ENCODE measurements around the gene TRIM41. TPM values are rescaled to one million over a fixed set of nuclear protein-coding genes. Genes with fewer than 3 reads are reported as not detected.

Gene TRIM41
- total and polyA plus RNA-seq, 2 donors: 8.8 to 20.6 TPM

DNA sequence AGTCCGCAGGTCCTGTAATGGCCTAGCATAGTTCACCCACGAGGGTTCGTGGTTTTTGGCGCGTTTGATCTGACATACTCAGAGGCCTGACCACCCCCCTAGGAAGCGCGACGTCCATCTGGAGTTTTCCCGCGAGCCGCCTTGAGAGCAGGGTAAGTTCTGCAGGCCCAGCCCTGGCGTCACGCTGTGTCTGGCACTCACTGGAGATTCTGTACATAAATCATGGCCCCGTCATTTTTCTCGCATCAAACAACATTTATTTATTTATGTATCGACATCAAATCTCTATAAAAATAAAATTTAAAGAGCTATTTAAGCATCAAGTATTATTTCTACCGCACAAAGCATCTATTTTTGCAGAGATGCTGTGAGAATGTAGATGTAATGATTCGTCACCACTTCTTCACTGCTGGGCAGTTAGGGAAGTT is 437 bp upstream of the TRIM41 start:
- no peaks in the 10 kb centered on the region for H3K4me1 ChIP-seq (ENCODE audit: insufficient read depth)
- no peak for DNase-seq (ENCODE audit: extremely low spot score)
- peak overlapping the region; percentile 96 for H3K27ac ChIP-seq (ENCODE audit: low read depth)
- WGBS: under 1% methylated on average over 18 of the region's 18 CpGs
- peak overlapping the region; percentile 60 for H3K4me3 ChIP-seq (ENCODE audit: low read depth, low read length)
- H3K36me3 ChIP-seq (ENCODE audit: insufficient read depth): no peaks in the 10 kb centered on the region

DNA sequence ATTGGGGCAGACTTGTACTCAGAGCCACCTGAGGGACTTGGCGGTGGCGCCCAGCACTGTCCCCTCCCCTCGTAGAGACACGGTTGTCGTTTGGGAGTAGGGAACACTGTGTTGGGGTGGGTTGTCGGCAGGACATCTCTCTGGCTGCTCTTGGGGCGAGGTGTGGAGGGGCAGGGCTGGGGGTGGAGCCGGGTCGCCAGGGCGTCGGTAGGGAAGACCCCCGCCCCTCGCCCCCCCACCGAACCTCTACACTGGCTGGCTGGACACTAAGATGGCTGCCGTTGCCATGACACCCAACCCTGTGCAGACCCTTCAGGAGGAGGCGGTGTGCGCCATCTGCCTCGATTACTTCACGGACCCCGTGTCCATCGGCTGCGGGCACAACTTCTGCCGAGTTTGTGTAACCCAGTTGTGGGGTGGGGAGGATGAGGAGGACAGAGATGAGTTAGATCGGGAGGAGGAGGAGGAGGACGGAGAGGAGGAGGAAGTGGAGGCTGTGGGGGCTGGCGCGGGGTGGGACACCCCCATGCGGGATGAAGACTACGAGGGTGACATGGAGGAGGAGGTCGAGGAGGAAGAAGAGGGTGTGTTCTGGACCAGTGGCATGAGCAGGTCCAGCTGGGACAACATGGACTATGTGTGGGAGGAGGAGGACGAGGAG is 778 bp downstream of the TRIM41 start:
- 1% methylated on average over 31 of the region's 31 CpGs for WGBS
- Histone ChIP-seq H3K36me3 (ENCODE audit: insufficient read depth) (no peaks in the 10 kb centered on the region), H3K4me3 (ENCODE audit: low read depth, low read length) (peak overlapping the region; percentile 60), H3K27ac (ENCODE audit: low read depth) (peak overlapping the region; percentile 81), H3K4me1 (ENCODE audit: insufficient read depth) (no peaks in the 10 kb centered on the region)
- no peak for DNase-seq (ENCODE audit: extremely low spot score)

DNA sequence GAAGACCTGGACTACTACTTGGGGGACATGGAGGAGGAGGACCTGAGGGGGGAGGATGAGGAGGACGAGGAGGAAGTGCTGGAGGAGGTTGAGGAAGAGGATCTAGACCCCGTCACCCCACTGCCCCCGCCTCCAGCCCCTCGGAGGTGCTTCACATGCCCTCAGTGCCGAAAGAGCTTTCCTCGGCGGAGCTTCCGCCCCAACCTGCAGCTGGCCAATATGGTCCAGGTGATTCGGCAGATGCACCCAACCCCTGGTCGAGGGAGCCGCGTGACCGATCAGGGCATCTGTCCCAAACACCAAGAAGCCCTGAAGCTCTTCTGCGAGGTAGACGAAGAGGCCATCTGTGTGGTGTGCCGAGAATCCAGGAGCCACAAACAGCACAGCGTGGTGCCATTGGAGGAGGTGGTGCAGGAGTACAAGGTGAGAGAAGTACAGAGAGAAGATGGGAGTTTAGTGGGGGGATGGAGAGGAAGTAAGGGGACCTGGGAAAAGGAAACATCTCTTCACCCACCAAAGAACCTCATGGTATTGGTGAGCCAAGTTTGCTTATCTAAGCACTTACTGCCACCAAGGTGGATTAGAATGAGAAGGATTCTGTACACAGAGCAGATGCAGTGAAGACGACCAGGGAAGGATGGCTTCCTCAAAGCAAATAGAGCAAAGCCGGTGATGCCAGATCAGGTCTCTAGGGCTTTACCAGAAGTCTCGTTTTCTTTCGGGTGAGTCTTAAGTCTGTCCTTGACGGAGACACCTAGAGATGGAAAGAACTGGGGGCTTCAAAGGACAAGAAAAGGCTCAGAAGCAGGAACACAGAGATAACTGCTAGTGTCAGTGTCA is 1.5 kb downstream of the TRIM41 start:
- peak overlapping the region; percentile 60 for H3K4me3 ChIP-seq (ENCODE audit: low read depth, low read length)
- no peak overlapping the region for H3K27ac ChIP-seq (ENCODE audit: low read depth)
- H3K4me1 ChIP-seq (ENCODE audit: insufficient read depth): no peaks in the 10 kb centered on the region
- no peaks in the 10 kb centered on the region for H3K36me3 ChIP-seq (ENCODE audit: insufficient read depth)
- WGBS: 69% methylated on average over 22 of the region's 22 CpGs
- DNase-seq (ENCODE audit: extremely low spot score): no peak

GRCh38 chr5:181229996-181230395 is 6.9 kb downstream of the TRIM41 start:
- Histone ChIP-seq H3K36me3 (ENCODE audit: insufficient read depth) (no peaks in the 10 kb centered on the region), H3K4me1 (ENCODE audit: insufficient read depth) (no peaks in the 10 kb centered on the region), H3K4me3 (ENCODE audit: low read depth, low read length) (no peak overlapping the region), H3K27ac (ENCODE audit: low read depth) (no peak overlapping the region)
- DNase-seq (ENCODE audit: extremely low spot score): no peak
- WGBS: 95% methylated on average over 13 of the region's 13 CpGs

DNA sequence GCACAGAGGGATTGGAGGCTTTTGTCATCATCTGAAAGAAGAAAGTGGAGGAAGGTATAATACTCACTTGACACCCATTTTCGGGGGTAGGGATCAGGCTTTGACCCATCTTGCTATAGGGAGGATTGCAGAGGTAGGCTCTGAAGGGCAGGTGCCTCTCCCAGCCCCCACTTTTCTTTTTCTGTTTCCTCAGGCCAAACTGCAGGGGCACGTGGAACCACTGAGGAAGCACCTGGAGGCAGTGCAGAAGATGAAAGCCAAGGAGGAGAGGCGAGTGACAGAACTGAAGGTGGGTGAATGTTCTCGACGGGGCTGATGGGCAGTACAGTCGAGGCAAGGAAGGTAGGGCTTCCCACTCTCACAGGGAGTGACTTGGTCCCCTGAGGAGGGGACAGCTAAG is 7.5 kb downstream of the TRIM41 start:
- H3K36me3 ChIP-seq (ENCODE audit: insufficient read depth): no peaks in the 10 kb centered on the region
- WGBS: 89% methylated on average over 6 of the region's 6 CpGs
- DNase-seq (ENCODE audit: extremely low spot score): no peak

DNA sequence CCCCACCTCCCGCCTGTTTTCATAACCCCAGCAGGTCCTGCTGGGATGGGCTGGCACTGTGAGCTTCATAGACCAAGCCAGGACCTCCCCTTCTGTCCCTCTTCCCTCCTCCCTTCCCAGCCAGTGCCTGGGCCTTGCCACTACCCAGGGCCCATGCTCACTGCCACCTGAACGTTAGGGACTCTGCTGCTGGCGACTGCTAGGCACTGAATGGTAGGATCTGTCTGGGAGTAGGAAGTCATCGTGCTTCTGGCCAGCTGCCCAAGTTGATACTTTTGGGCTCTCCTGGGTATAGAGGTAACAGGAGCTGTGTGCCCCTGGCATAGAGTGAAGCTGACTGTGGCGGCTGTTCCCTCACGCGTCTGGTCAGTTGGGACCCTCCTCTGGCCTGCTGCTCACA is 8.4 kb downstream of the TRIM41 start:
- DNase-seq (ENCODE audit: extremely low spot score): no peak
- WGBS: 92% methylated on average over 7 of the region's 7 CpGs
- Histone ChIP-seq H3K27ac (ENCODE audit: low read depth) (no peak overlapping the region), H3K4me1 (ENCODE audit: insufficient read depth) (no peaks in the 10 kb centered on the region), H3K4me3 (ENCODE audit: low read depth, low read length) (no peak overlapping the region), H3K36me3 (ENCODE audit: insufficient read depth) (no peaks in the 10 kb centered on the region)

More for the DNA sequence above, 7.5 kb downstream of the TRIM41 start:
- Histone ChIP-seq H3K4me1 (ENCODE audit: insufficient read depth) (no peaks in the 10 kb centered on the region), H3K27ac (ENCODE audit: low read depth) (no peak overlapping the region), H3K4me3 (ENCODE audit: low read depth, low read length) (no peak overlapping the region)

DNA sequence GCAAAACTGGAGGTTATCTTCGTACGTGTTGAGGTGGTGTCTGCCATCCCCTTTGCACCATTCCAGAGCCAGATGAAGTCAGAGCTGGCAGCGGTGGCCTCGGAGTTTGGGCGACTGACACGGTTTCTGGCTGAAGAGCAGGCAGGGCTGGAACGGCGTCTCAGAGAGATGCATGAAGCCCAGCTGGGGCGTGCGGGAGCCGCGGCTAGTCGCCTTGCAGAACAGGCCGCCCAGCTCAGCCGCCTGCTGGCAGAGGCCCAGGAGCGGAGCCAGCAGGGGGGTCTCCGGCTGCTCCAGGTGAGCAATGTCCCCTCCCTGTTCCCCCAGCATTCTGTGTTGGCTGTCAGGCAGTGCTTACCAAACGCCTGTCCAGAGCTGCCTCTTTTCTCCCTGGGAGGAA is 9.5 kb downstream of the TRIM41 start:
- DNase-seq (ENCODE audit: extremely low spot score): no peak
- no peak overlapping the region for H3K27ac ChIP-seq (ENCODE audit: low read depth)
- no peak overlapping the region for H3K4me3 ChIP-seq (ENCODE audit: low read depth, low read length)
- H3K36me3 ChIP-seq (ENCODE audit: insufficient read depth): no peaks in the 10 kb centered on the region
- H3K4me1 ChIP-seq (ENCODE audit: insufficient read depth): no peaks in the 10 kb centered on the region
- 82% methylated on average over 18 of the region's 18 CpGs for WGBS

DNA sequence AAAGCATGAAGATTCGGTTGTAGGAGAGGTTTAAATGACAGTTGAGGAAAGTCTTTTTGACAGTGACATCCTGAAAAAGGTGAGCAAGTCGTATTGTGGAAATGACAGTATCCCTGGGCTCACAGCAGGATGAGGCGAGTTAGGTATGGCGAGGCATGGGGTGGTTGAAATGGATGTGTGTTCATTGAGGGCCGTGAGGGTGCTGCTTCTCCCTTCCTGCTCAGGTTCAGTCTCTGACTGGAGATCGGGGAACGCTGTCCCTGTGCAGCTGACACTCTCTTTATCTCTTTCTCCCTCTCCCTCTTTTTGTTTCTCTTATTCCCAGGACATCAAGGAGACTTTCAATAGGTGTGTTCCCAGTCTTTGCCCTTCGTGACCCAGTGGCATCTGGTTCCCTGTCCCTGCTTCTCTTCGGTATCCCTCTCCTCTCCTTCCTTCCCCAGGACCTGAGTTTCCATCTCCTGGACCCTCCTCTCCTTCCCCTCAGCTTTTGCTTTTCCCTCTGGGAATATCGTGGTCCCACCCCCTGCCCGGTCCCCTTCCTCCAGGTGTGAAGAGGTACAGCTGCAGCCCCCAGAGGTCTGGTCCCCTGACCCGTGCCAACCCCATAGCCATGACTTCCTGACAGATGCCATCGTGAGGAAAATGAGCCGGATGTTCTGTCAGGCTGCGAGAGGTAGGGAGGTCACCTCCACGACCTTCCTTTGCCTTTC is 10.2 kb downstream of the TRIM41 start:
- DNase-seq (ENCODE audit: extremely low spot score): no peak
- 82% methylated on average over 16 of the region's 16 CpGs for WGBS
- no peak overlapping the region for H3K27ac ChIP-seq (ENCODE audit: low read depth)
- H3K36me3 ChIP-seq (ENCODE audit: insufficient read depth): no peaks in the 10 kb centered on the region
- no peaks in the 10 kb centered on the region for H3K4me1 ChIP-seq (ENCODE audit: insufficient read depth)
- H3K4me3 ChIP-seq (ENCODE audit: low read depth, low read length): no peak overlapping the region

DNA sequence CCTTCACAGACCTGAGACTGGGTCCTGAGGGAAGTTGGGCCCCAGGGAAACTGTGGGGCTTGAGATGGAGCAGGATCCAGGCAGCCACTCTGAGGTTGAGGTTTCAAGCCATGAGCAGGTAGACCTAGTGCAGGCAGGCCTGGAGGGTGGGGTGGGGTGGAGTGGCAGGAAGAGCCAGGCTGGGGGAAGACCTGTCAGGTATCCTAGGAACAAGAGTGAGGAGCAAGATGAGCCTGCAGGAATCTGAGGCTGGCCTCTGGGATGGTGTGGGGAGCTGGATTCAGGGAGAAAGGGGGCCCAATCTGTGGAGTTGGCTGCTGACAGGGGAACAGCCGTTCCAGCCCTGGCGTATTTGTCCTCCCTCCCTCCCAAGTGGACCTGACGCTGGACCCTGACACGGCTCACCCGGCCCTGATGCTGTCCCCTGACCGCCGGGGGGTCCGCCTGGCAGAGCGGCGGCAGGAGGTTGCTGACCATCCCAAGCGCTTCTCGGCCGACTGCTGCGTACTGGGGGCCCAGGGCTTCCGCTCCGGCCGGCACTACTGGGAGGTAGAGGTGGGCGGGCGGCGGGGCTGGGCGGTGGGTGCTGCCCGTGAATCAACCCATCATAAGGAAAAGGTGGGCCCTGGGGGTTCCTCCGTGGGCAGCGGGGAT is 10.8 kb downstream of the TRIM41 start:
- Histone ChIP-seq H3K36me3 (ENCODE audit: insufficient read depth) (no peaks in the 10 kb centered on the region), H3K27ac (ENCODE audit: low read depth) (no peak overlapping the region), H3K4me3 (ENCODE audit: low read depth, low read length) (no peak overlapping the region), H3K4me1 (ENCODE audit: insufficient read depth) (no peaks in the 10 kb centered on the region)
- WGBS: 87% methylated on average over 24 of the region's 24 CpGs
- DNase-seq (ENCODE audit: extremely low spot score): no peak

GRCh38 chr5:181234455-181235306 is 11.6 kb downstream of the TRIM41 start:
- no peaks in the 10 kb centered on the region for H3K36me3 ChIP-seq (ENCODE audit: insufficient read depth)

DNA sequence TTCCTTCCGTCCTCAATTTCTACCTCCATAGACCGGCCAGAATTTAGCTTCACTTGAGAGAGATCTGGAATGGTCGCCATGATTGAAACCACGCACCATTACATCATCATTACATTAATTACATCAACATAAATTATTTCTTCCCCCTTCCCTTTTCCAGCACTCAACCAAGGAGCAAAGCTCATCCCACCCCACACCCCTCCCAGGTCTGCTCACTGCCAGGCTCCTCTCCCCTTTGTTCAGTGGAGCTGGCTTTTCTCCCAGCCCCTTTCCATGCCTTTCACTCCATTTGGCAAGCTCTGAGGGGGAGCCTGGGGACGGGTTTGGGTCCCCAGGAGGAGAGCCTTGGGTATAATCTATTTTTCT is 12.2 kb downstream of the TRIM41 start:
- WGBS: 76% methylated on average over 5 of the region's 5 CpGs
- Histone ChIP-seq H3K27ac (ENCODE audit: low read depth) (no peak overlapping the region), H3K36me3 (ENCODE audit: insufficient read depth) (no peaks in the 10 kb centered on the region)

More at GRCh38 chr5:181234455-181235306, 11.6 kb downstream of the TRIM41 start:
- no peak for DNase-seq (ENCODE audit: extremely low spot score)
- H3K4me3 ChIP-seq (ENCODE audit: low read depth, low read length): no peak overlapping the region
- H3K4me1 ChIP-seq (ENCODE audit: insufficient read depth): no peaks in the 10 kb centered on the region
- 84% methylated on average over 22 of the region's 22 CpGs for WGBS
- no peak overlapping the region for H3K27ac ChIP-seq (ENCODE audit: low read depth)

DNA sequence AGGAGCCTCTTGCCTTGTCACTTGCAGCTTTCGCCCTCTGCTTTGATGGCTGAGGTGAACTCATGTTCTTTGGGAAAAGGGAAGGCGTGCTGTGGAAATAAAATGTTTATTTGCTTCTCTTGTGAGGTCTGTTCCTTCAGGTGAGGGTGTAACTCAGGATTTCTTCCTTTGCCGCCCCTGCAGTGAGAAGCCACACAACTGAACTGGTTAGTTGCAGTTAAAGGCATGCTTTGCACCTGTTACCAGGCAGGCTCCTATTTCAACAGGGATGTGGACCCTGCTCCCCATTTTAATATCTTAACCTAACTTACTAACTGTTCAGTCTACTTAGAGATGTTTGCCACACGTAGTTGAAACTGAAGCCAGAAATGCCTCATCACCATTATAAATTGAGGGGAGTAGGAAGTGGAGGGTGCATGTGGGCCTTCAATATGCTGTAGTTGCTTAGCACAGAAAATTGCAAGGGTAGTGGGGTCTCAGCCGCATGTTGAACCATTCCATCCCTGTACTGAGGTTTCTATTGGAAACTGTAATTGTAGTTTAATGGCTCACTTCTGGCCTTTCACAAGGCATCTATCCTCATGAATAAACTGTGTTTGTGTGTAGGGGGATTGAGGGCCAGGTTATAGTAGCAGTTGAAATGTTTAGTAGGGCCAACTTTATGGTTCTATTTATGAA is 12.7 kb downstream of the TRIM41 start:
- H3K36me3 ChIP-seq (ENCODE audit: insufficient read depth): no peaks in the 10 kb centered on the region
- no peak overlapping the region for H3K27ac ChIP-seq (ENCODE audit: low read depth)
- WGBS: 68% methylated on average over 5 of the region's 5 CpGs
- no peaks in the 10 kb centered on the region for H3K4me1 ChIP-seq (ENCODE audit: insufficient read depth)
- DNase-seq (ENCODE audit: extremely low spot score): no peak
- no peak overlapping the region for H3K4me3 ChIP-seq (ENCODE audit: low read depth, low read length)

More for the DNA sequence above, 12.2 kb downstream of the TRIM41 start:
- Histone ChIP-seq H3K4me1 (ENCODE audit: insufficient read depth) (no peaks in the 10 kb centered on the region), H3K4me3 (ENCODE audit: low read depth, low read length) (no peak overlapping the region)
- no peak for DNase-seq (ENCODE audit: extremely low spot score)

Data from urinary bladder (tissue), 4 donors.